Fibroblast of skin of left biceps (primary cell): ENCODE measurements around the gene C9orf50.

Experiments used
- DNase-seq, 2 experiments: peaks; one replicate each; pipeline ENCODE4 v3.0.0-alpha.2; 2013; ENCODE audit warnings: low read depth in 2 of 2

Gene C9orf50

GRCh38 chr9:129591916-129592315 lies 29.0 kb downstream of the C9orf50 start:
- DNase-seq, result no peak

DNA sequence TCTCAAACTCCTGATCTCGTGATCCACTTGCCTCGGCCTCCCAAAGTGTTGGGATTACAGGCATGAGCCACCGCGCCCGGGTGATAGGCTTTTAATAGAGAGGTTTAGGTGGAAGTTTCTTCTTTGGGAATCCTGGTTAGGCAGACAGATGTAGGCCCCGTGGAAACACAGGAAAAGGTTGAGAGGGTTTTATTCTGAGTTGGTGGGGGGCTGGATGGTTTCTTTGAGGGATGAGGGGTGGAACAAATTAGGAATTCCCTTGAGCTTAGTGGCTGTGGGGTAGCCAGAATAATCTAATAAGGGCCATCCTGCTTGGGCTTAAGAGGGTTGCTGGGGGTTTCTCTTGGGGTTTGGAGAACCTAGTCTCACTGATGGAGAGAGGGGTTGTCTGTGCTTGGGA lies 30.4 kb downstream of the C9orf50 start:
- DNase-seq, result no peak

GRCh38 chr9:129587487-129588262 lies 33.2 kb downstream of the C9orf50 start:
- DNase-seq, result no peak

DNA sequence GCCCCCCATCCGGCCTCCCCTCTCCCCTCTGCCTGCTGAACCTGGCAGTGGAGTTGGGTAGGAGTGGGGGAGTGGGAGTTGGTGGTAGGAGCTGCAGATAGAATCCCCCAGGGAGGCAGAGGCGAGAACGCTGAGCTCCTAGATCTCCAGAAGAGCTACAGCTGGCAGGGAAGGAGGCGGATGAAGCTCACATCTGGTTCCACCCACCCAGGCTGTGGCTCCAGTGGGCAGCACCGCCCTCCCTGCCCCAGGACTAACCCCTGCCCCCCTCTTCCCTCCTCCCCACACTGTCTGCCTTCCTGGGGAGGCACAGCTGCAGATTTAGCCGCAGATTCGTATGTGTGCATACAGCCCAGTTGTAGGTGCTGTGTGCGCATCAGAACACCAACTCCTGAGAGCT lies 34.2 kb downstream of the C9orf50 start:
- DNase-seq, result no peak

GRCh38 chr9:129586245-129586644 lies 34.7 kb downstream of the C9orf50 start:
- DNase-seq, result no peak

DNA sequence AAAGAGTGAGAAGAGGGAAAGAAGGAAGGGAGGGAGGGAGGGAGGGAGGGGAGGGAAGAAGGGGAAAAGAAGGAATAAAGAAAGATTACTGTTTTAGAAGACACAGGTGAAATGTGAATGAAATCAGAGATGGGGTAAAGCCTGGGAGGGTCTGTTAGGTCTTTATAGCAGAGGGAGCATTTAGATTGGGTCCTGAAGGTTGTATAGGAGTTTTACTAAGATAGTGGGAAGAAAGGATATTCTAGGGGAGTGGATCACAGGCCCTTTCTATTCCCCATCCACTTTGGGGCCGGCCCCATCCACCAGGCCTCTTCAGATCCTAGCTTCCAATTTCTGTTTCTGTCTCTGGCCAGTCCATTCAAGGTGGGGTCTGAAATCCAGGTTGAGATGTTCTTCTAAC lies 35.5 kb downstream of the C9orf50 start:
- no peak for DNase-seq

DNA sequence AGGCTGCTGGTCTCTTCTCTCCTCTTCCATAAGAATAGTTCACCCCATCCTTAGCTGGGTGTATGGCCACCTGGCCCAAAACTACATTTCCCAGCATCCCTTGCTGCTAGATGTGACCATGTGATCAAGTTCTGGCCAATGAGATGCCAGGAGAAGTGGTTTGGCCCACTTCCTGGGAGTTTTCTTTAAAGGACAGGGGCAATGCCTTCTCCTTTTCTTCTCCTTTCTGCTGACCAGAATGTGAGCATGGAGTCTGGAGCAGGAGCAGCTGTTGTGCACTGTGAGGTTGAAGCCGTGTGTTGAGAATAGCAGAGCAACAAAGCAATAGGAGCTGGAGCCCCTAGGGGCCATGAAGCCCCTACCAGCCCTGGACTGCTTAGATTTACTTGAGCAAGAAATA lies 36.8 kb downstream of the C9orf50 start:
- peak; percentile 65 to 75 for DNase-seq

DNA sequence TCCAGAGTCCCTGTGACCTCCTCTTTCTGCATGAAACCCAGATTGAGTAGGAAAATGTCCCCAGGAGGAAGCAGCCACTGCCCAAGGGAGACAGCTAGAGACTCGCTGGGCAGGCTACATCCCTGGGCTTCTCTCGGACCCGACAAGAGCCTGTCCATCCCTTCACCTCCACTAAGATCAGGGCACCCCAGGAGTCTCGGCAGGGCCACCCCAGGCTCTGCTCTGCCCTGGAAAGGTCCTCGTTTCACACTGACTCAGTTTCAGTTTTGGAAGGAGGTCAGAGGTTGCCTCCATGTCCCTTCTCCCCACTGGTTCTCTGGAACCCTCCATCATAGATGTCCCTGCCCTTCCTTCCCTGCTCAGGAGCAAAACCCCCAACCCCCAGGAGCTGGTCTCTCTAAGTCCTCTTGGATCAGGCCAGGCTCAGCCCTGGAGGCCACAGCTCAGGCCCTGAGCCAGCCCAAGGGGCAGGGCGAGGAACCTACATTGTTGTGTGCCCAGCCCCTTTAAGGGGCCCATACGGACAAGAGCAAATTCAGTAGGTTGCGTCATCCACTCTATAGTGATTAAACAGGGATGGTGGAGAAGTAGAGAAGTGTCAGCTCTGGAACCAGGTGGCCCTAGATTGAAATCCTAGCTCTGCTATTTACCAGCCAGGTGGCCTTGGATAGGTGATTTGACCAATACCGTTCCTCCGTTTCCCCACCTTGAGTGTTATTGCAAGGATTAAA lies 37.4 kb downstream of the C9orf50 start:
- no peak for DNase-seq

DNA sequence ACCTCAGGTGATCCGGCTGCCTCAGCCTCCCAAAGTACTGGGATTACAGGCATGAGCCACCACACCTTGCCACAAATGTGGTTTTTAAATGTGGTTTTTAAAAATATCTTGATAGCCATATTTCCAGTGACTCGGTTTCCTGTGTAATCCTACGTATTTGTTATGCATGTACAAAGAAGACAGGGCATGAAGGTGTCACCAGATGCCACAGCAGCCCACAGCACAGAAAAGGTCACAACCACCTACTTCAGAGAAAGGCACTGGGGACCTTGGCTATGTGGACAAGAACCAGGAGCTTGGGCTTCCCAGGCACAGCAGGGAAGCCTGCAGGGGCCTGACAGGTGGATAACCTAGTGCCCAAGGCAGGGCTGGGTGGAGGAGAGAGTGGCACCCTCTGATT lies 38.0 kb downstream of the C9orf50 start:
- DNase-seq, result no peak

DNA sequence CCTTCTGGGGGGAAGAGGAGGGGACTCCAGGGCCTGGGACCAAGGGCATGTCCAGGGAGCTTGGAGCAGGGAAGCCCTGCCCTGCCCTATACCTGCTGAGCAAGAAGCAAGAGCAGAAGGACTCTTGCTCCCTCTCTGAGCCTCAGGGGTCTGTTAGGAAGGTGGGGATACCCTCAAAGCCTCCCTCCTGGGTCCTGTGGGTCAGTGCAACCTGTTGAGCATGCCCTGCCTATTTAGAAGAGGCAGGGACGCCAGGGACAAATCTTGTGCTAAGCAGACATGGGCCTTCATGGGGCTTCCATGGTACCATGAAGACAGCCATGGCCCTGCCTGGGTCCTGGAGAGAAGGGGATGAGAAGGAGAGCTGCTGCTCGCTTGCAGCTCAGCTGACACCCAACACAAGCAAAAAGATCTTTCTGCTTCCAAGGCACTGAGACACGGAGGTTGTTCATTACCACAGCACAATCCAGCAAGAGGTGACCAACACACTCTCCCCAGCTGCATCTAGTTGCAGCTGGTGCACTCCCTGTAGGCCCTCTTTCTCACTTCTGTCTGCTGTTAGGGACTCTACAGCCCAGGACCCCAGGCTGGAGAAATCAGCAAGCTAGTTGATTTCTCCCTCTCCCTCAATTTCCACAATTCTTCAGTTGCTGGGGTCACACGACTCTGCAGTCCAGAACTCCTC lies 39.3 kb downstream of the C9orf50 start:
- no peak for DNase-seq

GRCh38 chr9:129580211-129580915 lies 40.5 kb downstream of the C9orf50 start:
- DNase-seq, result no peak

DNA sequence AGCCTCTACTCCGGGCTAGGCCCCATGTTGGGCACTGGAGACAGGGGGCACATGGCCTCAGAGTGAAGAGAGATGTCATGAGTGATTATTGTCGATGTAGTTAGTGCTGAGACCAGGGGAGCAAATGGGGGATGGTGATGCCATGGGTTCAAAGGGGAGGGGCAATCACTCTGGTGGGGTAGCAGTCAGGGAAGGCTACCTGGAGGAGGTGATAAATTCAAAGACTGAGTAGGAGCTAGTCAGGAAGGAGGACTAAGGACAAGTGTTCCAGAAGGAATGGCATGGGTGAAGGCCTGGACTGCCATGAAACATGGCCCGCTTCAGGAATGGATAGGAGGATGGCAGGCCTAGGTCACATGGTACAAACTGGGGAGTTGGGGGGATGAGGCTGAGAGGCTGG lies 41.6 kb downstream of the C9orf50 start:
- DNase-seq, result no peak

- peak; percentile 54 to 66 for DNase-seq
These were observed 44.1 kb downstream of the C9orf50 start for GRCh38 chr9:129576546-129577543.

GRCh38 chr9:129575818-129576217 lies 45.1 kb downstream of the C9orf50 start:
- DNase-seq, result no peak

- no peak for DNase-seq
These were observed 45.9 kb downstream of the C9orf50 start for GRCh38 chr9:129574911-129575585.

- no peak for DNase-seq
These were observed 46.9 kb downstream of the C9orf50 start for GRCh38 chr9:129573977-129574376.

DNA sequence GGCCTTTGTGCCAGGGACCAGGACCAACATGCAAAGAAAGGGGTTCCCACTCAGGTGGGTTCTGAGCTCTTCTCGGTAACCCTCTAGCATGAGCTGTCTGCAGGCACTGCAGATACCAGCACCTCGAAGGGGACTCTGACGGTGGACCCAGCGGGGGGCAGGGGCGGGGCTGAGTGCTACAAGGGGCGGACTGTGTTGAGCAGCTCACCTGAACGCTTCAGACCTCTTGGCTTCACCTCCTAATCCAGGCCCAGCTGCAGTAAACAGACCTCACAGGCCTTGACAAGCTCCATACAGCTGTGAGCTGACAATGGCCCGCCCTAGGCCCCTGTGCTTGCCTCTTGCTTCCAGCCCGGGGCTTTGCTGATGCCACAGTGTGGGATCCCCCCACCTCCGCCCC lies 48.4 kb downstream of the C9orf50 start:
- DNase-seq, result no peak

GRCh38 chr9:129572052-129572425 lies 48.9 kb downstream of the C9orf50 start:
- DNase-seq, result no peak

DNA sequence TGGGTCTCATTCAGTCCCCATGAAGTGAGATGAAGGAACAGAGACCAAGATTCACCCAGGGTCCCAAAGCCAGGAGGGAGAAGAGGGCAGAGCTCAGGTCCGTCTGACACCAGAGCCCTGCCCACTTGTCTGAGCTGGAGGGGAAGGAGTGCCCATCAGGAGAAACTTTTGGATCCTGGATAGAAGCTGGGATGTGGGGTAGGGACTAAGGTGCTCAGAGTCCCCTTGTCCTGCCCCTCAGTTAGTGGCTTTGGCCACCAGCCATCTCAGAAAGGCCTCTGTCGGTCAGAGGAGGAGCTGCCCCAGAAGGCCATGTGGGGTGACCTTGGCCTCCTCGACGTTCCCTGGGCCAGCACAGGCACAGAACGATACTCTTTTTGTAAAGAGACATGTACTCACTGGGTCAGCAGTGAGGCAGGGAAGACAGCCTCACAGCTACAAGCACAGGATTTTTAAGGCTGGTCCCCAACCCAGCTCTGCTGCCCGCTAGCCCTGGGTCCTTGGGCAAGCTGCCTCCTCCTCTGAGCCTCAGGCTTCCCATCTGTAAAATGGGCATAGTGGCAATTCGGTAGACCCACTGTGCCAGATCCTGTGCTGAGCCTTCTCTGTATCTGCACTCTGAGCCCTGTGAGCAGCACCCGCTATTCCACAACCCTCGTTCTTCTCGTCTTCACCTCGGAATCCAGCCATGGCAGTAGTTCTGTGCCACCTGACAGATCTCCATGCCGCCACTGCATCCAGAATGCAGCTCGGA lies 49.4 kb downstream of the C9orf50 start:
- no peak for DNase-seq
